Left ventricle myocardium inferior (tissue), 1 donor: Measurements from ENCODE around the gene ITSN2. TPM values are rescaled to one million over a fixed set of nuclear protein-coding genes. Genes with fewer than 3 reads are reported as not detected.
A peak's percentile ranks its signal among the peaks of the same experiment; 100 is the strongest.

Experiments used
- DNase-seq: peaks from one replicate; pipeline ENCODE4 v3.0.0-alpha.2; 2020
- H3K27ac ChIP-seq: fragments of 200-600 bp; replicated peaks from 2 replicates; pipeline ENCODE4 v1.8.0; 2021
- H3K27me3 ChIP-seq: fragments of 200-600 bp; 2 replicates; pipeline ENCODE4 v1.8.0; 2021; ENCODE audit warnings: low read depth
- H3K36me3 ChIP-seq: fragments of 200-600 bp; 2 replicates; pipeline ENCODE4 v1.8.0; 2021
- H3K4me1 ChIP-seq: fragments of 200-600 bp; 2 replicates; pipeline ENCODE4 v1.8.0; 2021
- H3K4me3 ChIP-seq: fragments of 200-600 bp; 2 replicates; pipeline ENCODE4 v1.8.0; 2021; ENCODE audit warnings: mild to moderate bottlenecking, moderate library complexity
- H3K9me3 ChIP-seq: fragments of 200-600 bp; replicated peaks from 2 replicates; pipeline ENCODE4 v1.8.0; 2021
- intact Hi-C: fragments of 100-400 bp; cut with micrococcal nuclease; formaldehyde crosslinking; loops from one replicate; pipeline ENCODE4 v1.11.0; 2022
- total RNA-seq: library from RNA; stranded (reverse); fragmentation: NEBNext Ultra II Directional; extraction: Animal tissue kit (Norgen Biotek cat#: 25700); gene quantifications from one replicate; pipeline ENCODE4 v1.2.1, GENCODE V29; 2021
- TF ChIP-seq, protein P1 (sequence below): fragments of 200-600 bp; IDR thresholded peaks from 2 replicates; pipeline ENCODE4 v1.8.0; 2021; ENCODE audit warnings: antibody characterized with exemption, mild to moderate bottlenecking, borderline replicate concordance
- donor health status: DM: no; HTN: yes; CAD: no; lungs with severe emphysema.

ITSN2 gene
- total RNA-seq, 1 donor from 2014 or later, result 24.4 TPM

DNA sequence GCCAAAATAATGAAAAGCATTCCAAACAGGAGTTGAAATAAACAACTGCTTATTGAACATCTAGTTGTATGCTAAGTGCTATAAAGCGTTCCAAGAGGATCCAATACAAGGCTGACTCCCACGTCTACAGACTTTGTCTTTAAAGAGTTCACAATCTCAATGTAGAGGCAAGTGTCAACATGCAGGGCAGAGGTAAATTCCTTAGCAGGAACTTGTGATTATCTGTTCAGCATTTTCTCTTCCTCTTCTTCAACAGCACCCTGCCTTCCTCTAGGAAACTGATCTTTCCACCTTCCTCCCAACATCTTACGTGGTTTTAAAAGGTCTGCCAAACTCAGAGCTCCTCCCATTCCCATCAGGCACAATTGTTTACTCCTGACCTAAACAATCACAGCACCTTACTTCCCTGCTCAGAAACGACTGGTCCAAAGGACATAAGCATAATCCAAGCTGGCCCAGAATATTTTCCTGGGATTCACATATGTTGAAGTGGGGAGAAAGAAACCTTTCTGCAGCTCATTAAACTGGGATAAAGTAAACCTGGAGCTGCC, 83.9 kb downstream of the ITSN2 start:
- intact Hi-C loops, result no loop called here
- Histone ChIP-seq H3K4me3 (no peak overlapping the region), H3K36me3 (peaks cover 41% of the 10 kb centered on the region), H3K27me3 (no peaks in the 10 kb centered on the region), H3K9me3 (no peaks in the 10 kb centered on the region), H3K27ac (peak overlapping the region; percentile 1), H3K4me1 (peaks cover 37% of the 10 kb centered on the region)
- DNase-seq, result no peak
- TF ChIP-seq, protein P1, sequence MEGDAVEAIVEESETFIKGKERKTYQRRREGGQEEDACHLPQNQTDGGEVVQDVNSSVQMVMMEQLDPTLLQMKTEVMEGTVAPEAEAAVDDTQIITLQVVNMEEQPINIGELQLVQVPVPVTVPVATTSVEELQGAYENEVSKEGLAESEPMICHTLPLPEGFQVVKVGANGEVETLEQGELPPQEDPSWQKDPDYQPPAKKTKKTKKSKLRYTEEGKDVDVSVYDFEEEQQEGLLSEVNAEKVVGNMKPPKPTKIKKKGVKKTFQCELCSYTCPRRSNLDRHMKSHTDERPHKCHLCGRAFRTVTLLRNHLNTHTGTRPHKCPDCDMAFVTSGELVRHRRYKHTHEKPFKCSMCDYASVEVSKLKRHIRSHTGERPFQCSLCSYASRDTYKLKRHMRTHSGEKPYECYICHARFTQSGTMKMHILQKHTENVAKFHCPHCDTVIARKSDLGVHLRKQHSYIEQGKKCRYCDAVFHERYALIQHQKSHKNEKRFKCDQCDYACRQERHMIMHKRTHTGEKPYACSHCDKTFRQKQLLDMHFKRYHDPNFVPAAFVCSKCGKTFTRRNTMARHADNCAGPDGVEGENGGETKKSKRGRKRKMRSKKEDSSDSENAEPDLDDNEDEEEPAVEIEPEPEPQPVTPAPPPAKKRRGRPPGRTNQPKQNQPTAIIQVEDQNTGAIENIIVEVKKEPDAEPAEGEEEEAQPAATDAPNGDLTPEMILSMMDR, result no peak

GRCh38 chr2:24274809-24275208, 85.5 kb downstream of the ITSN2 start:
- TF ChIP-seq, protein P1, result no peak
- no peaks in the 10 kb centered on the region for H3K9me3 ChIP-seq
- no peaks in the 10 kb centered on the region for H3K27me3 ChIP-seq
- DNase-seq, result no peak
- peaks cover 47% of the 10 kb centered on the region for H3K36me3 ChIP-seq
- intact Hi-C loops, result no loop called here
- peaks cover 37% of the 10 kb centered on the region for H3K4me1 ChIP-seq
- H3K4me3 ChIP-seq, result no peak overlapping the region
- no peak overlapping the region for H3K27ac ChIP-seq

DNA sequence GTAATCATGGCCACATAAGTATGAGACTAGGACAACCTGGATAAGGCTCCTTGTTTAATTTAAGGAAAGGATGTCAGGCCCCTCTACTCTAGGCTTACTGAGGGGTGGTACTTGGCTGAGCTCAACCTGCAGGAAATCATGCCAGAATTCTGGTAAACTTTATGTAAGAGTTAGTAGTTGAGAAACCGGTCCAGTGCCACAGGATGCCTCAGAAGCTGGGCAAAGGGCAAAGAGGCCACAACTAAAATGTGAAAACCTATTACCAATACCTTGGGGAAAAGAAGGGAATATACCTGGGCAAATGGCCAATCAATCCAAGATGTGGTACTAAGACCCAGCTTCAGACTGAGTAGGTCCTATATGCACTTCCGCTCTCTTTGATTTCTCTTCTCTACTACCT, 86.7 kb downstream of the ITSN2 start:
- Histone ChIP-seq H3K4me3 (no peak overlapping the region), H3K27me3 (no peaks in the 10 kb centered on the region), H3K4me1 (peaks cover 37% of the 10 kb centered on the region), H3K36me3 (peaks cover 57% of the 10 kb centered on the region), H3K9me3 (no peaks in the 10 kb centered on the region), H3K27ac (peak overlapping the region; percentile 17)
- intact Hi-C loops, result no loop called here
- no peak for DNase-seq
- TF ChIP-seq, protein P1, result no peak

DNA sequence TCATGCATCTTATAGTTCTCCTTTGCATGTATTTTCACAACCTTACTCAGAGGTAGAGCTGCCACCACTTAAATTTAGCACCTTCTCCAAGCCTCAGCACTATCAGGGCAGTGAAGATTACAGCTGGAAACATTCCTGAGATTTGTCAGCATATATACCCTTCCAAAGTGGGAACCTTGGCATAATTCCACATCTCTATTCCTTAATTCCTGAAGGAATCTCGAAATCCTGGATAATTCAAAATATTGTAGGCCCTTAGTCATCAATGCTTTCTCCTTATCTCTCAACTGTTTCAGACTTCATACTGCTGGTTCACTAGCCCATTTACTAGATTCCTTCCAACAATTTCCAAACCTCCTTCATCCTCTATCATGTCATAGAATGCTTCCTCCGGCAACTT, 87.4 kb downstream of the ITSN2 start:
- no peak overlapping the region for H3K4me3 ChIP-seq
- H3K27me3 ChIP-seq, result no peaks in the 10 kb centered on the region
- TF ChIP-seq, protein P1, result no peak
- H3K36me3 ChIP-seq, result peaks cover 61% of the 10 kb centered on the region
- H3K4me1 ChIP-seq, result peaks cover 37% of the 10 kb centered on the region
- no peak for DNase-seq
- H3K27ac ChIP-seq, result peak overlapping the region; percentile 17
- intact Hi-C loops, result no loop called here
- no peaks in the 10 kb centered on the region for H3K9me3 ChIP-seq

DNA sequence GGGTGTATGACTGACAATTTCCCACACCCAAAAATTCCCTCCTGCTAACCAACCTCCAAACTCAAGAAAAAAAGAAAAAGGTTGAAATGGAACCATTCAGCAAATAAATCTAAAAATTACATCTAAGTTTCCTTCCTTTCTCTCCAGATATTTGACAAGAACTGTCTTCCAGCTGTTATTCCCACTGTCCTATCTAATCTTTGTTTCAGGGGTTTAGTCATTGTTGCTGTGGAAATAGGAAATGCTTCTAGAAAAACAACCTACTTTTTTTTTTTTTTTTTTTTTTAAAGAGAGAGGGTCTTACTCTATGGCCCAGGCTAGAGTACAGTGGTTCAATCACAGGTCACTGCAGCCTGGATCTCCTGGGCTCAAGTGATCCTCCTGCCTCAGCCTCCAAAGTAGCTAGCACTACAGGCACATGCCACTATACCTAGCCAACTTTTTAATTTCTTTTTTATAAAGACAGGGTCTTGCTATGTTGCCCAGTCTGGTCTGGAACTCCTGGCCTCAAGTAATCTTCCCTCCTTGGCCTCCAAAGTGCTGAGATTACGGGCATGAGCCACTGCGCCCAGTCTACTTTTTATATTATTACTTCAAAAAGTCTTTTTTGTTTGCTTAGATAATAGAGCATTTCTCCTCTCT, 88.1 kb downstream of the ITSN2 start:
- no peaks in the 10 kb centered on the region for H3K27me3 ChIP-seq
- no peak for DNase-seq
- peaks cover 64% of the 10 kb centered on the region for H3K36me3 ChIP-seq
- peak overlapping the region; percentile 17 for H3K27ac ChIP-seq
- H3K4me1 ChIP-seq, result peaks cover 34% of the 10 kb centered on the region
- H3K4me3 ChIP-seq, result no peak overlapping the region
- H3K9me3 ChIP-seq, result no peaks in the 10 kb centered on the region
- TF ChIP-seq, protein P1, result no peak
- intact Hi-C loops, result no loop called here
